Measurements from ENCODE around the gene ZNF511. TPM values are rescaled to one million over a fixed set of nuclear protein-coding genes. Genes with fewer than 3 reads are reported as not detected.

Gene ZNF511
- total RNA-seq, 4 donors from 2014 or later, result 16.1 to 26.7 (median 17.7) TPM

DNA sequence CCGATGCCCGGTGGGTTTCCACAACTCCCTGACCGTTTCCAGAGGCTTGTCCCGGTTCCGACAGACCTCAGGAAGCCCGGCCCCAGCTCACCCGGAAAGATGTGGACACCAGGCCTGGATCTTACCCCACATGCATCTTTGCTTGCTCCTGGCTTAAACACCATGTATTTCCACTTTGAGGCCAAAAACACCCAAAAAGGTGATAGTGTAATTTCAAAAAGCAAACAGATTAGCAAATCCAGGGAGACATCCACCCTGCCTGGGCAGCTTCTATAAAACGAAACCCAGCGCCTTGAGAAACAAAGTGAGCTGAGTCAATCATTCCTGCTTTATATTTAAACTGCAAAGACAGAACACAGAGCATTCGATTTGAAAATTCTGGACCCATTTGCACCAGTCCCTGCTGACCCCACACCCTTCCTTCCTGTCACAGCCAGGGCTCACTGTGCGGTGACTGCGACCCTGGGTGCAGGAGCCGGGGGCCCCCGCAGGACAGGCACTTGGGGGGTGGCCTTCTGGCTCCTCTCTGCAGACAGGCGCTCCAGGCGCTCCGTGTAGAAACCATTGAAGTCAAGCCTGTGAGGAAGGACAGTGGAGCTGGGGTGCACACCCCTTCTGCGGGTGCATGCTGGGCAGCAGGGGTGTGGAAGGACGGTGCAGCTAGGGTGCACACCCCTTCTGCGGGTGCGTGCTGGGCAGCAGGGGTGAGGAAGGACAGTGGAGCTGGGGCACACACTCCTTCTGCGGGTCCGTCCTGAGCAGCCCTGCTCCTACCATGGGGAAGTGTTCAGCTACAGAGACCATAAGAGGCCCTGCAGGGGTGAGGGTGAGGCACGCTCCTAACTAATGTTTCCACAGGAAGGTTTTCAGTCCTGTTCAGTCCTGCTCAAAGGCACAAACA, 29.1 kb upstream of the ZNF511 start:
- TF ChIP-seq, protein P1, sequence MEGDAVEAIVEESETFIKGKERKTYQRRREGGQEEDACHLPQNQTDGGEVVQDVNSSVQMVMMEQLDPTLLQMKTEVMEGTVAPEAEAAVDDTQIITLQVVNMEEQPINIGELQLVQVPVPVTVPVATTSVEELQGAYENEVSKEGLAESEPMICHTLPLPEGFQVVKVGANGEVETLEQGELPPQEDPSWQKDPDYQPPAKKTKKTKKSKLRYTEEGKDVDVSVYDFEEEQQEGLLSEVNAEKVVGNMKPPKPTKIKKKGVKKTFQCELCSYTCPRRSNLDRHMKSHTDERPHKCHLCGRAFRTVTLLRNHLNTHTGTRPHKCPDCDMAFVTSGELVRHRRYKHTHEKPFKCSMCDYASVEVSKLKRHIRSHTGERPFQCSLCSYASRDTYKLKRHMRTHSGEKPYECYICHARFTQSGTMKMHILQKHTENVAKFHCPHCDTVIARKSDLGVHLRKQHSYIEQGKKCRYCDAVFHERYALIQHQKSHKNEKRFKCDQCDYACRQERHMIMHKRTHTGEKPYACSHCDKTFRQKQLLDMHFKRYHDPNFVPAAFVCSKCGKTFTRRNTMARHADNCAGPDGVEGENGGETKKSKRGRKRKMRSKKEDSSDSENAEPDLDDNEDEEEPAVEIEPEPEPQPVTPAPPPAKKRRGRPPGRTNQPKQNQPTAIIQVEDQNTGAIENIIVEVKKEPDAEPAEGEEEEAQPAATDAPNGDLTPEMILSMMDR (IDR thresholded peaks at IDR 0.05), result no peak
- no peak for TF ChIP-seq POLR2A (IDR thresholded peaks at IDR 0.05)
- peaks cover 0 to 31% (median 5%) of the 10 kb centered on the region in 4 donors for H3K27me3 ChIP-seq
- no peaks in the 10 kb centered on the region for H3K9me3 ChIP-seq
- peaks cover 19 to 51% (median 20%) of the 10 kb centered on the region in 3 donors for H3K4me1 ChIP-seq
- whole genome bisulfite sequencing, 2 donors, result 72 to 85% methylated on average over 3 to 10 of the region's 24 CpGs
- no peak for DNase-seq
- H3K36me3 ChIP-seq, result peaks cover 21 to 62% (median 43%) of the 10 kb centered on the region in 3 donors
- peak overlapping the region in 3 of 4 donors; percentile 59 to 71 (median 69) for H3K27ac ChIP-seq
- H3K4me3 ChIP-seq, result no peak overlapping the region
- intact Hi-C loops (cut with DNase I), result no loop called here

DNA sequence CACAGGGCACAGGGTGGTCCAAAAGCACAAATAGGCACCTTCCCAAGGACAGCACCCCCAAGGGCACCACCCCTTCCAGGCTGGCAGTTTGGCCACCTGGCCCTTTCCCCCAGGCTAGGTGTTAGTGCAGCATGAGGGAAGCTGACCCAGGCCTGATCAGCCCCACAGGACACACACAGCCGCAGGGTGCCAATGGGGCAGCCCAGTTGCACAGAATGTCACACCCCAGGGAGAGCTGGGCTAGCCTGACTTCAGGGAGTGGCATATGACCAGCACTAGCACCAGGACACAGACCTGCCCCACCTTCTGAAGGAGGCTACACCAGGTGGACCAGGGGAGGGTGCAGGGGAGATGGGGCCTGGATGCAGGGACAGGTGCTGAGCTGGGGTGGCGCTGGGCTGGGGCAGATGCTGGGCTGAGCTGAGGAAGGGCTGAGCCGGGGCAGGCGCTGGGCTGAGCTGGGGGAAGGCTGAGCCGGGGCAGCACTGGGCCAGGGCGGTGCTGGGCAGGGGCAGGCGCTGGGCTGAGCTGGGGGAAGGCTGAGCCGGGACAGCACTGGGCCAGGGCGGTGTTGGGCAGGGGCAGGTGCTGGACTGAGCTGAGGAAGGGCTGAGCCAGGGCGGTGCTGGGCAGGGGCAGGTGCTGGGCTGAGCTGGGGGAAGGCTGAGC, 28.2 kb upstream of the ZNF511 start:
- H3K4me1 ChIP-seq, result peaks cover 15 to 42% (median 17%) of the 10 kb centered on the region in 3 donors
- H3K4me3 ChIP-seq, result no peak overlapping the region
- H3K27me3 ChIP-seq, result peaks cover 0 to 21% (median 4%) of the 10 kb centered on the region in 4 donors
- H3K36me3 ChIP-seq, result peaks cover 30 to 72% (median 51%) of the 10 kb centered on the region in 3 donors
- TF ChIP-seq, protein P1 (IDR thresholded peaks at IDR 0.05), result no peak
- no peak for TF ChIP-seq POLR2A (IDR thresholded peaks at IDR 0.05)
- no peak overlapping the region for H3K27ac ChIP-seq
- H3K9me3 ChIP-seq, result no peaks in the 10 kb centered on the region
- intact Hi-C loops (cut with DNase I), result no loop called here
- DNase-seq, result no peak
- 79 to 91% methylated on average over 7 to 8 of the region's 10 CpGs for WGBS, 2 donors

DNA sequence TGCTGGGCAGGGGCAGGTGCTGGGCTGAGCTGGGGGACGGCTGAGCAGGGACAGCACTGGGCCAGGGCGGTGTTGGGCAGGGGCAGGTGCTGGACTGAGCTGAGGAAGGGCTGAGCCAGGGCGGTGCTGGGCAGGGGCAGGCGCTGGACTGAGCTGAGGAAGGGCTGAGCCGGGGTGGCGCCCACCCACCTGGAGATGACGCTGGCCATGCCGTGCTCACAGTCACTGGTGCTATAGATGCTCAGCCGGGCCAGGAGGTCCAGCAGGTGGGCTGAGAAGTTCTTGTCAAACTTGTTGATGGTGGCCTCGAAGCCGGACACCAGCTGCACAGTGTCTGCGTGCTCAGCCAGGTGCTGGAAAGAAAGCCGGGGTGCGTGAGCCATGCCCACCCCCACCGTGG, 27.6 kb upstream of the ZNF511 start:
- Histone ChIP-seq H3K4me1 (peaks cover 12 to 36% (median 16%) of the 10 kb centered on the region in 3 donors), H3K9me3 (no peaks in the 10 kb centered on the region), H3K27me3 (peaks cover 0 to 16% (median 2%) of the 10 kb centered on the region in 4 donors), H3K27ac (no peak overlapping the region), H3K4me3 (no peak overlapping the region), H3K36me3 (peaks cover 35 to 77% (median 55%) of the 10 kb centered on the region in 3 donors)
- 89 to 93% methylated on average over 3 to 14 of the region's 15 CpGs for WGBS, 2 donors
- TF ChIP-seq POLR2A (IDR thresholded peaks at IDR 0.05), result no peak
- TF ChIP-seq, protein P1 (IDR thresholded peaks at IDR 0.05), result no peak
- intact Hi-C loops (cut with DNase I), result no loop called here
- DNase-seq, result no peak

DNA sequence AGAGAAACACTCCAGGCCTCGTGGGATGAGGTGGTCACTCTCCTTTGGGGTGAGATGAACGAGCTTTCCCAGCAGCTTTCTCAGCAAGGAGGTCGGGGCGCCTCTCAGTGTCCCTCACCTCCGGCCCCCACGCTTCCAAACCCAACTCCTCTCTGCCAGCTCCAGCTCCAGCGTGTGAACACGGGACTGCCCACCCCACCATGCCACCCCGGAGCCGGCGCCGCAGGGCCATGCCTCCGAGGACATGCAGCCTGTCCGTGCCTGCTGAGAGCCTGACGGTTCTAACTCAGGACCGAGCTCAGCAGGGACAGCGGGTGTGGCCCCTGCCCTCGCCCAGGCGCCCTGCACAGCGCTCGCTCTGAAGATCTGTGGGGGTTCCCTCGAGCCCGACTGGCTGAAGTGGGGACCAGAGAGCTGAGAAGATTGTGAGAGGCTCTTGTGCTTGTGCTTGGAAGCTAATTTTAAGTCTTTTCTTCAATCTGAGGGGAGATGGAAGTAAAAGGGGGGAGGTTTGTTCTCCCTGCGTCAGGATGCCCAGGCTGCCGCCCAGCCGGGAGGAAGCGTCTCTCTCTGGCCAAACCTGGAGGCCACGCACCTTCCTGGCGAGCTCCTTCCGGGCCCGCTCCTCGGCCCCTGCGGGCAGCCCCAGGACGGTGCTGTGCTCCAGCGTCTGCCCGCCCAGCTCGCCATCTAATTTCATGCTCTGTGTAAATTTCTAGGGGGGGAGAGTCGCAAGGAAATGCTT, 26.9 kb upstream of the ZNF511 start:
- Histone ChIP-seq H3K4me3 (no peak overlapping the region), H3K36me3 (peaks cover 36 to 85% (median 62%) of the 10 kb centered on the region in 3 donors), H3K9me3 (no peaks in the 10 kb centered on the region), H3K27ac (no peak overlapping the region), H3K27me3 (peaks cover 0 to 9% (median 0%) of the 10 kb centered on the region in 4 donors), H3K4me1 (peaks cover 5 to 29% (median 9%) of the 10 kb centered on the region in 3 donors)
- DNase-seq, result no peak
- WGBS, 2 donors, result 80 to 94% methylated on average over 1 to 9 of the region's 38 CpGs
- intact Hi-C loops (cut with DNase I), result no loop called here
- TF ChIP-seq, protein P1 (IDR thresholded peaks at IDR 0.05), result no peak
- no peak for TF ChIP-seq POLR2A (IDR thresholded peaks at IDR 0.05)
